Peyer's patch (tissue), 4 donors: ENCODE results near the gene ZDHHC22. TPM values are rescaled to one million over a fixed set of nuclear protein-coding genes. Genes with fewer than 3 reads are reported as not detected.
"Not testable (repeated sequence)": the region's sequence is repeated elsewhere in the genome, so short reads cannot be mapped to it uniquely, and the experiment has no call there.

Experiments used
- DNase-seq, 3 donors: peaks; one replicate each; pipeline ENCODE4 v3.0.0-alpha.2; 2017 to 2019
- H3K27ac ChIP-seq, 4 donors: fragments of 200-600 bp; sonication (generic); one replicate each; pipeline ENCODE4 v1.5.1; 2016 to 2019
- H3K27me3 ChIP-seq, 2 donors: fragments of 200-600 bp; sonication (generic); one replicate each; pipeline ENCODE4 v1.5.1; 2019
- H3K36me3 ChIP-seq, 3 donors: fragments of 200-600 bp; sonication (generic); one replicate each; pipeline ENCODE4 v1.5.1; 2016 to 2019
- H3K4me1 ChIP-seq, 4 donors: fragments of 200-600 bp; sonication (generic); one replicate each; pipeline ENCODE4 v1.5.1; 2016 to 2019
- H3K4me3 ChIP-seq, 4 donors: fragments of 200-600 bp; sonication (generic); 1 replicate in 3 of 4; 2 replicates in 1 of 4; pipeline ENCODE4 v1.5.1; 2016 to 2019; ENCODE audit warnings: mild to moderate bottlenecking in 1 of 4
- H3K9me3 ChIP-seq, 4 donors: fragments of 200-600 bp; sonication (generic); one replicate each; pipeline ENCODE4 v1.5.1; 2016 to 2019; ENCODE audit warnings: mild to moderate bottlenecking in 1 of 4
- CTCF ChIP-seq, 6 experiments: fragments of 450-650 bp in 4 of 6; fragments of 200-600 bp in 2 of 6; sonication (generic) in 1 of 6; IDR thresholded peaks; one replicate each; pipeline ENCODE4 v1.5.1; 2017 to 2019; ENCODE audit warnings: antibody characterized with exemption in 6 of 6, mild to moderate bottlenecking in 3 of 6, moderate library complexity in 1 of 6
- POLR2A ChIP-seq, 2 donors: fragments of 450-650 bp; IDR thresholded peaks; one replicate each; pipeline ENCODE4 v1.5.1; 2017; ENCODE audit warnings: antibody characterized with exemption in 2 of 2, mild to moderate bottlenecking in 2 of 2, moderate library complexity in 2 of 2
- total RNA-seq, 4 donors: library from RNA; depleted of rRNA; stranded (reverse); fragments of >200 nt; gene quantifications; one replicate each; pipeline ENCODE4 v1.1.0, GENCODE V29; 2016

The ZDHHC22 gene
- total RNA-seq, 4 donors from 2014 or later = 0.57 TPM; not detected in 3

- H3K9me3 ChIP-seq = no peaks in the 10 kb centered on the region
- TF ChIP-seq CTCF (IDR thresholded peaks at IDR 0.05) (no peak), POLR2A (IDR thresholded peaks at IDR 0.05) (no peak)
- no peak for DNase-seq
- H3K36me3 ChIP-seq = no peaks in the 10 kb centered on the region
- H3K27me3 ChIP-seq = no peaks in the 10 kb centered on the region
- H3K4me1 ChIP-seq = peaks cover 0 to 16% (median 7%) of the 10 kb centered on the region in 4 donors
- no peak overlapping the region for H3K27ac ChIP-seq
- no peak overlapping the region for H3K4me3 ChIP-seq
These were observed 37.1 kb upstream of the ZDHHC22 start for GRCh38 chr14:77178656-77179055.

- no peaks in the 10 kb centered on the region for H3K9me3 ChIP-seq
- no peaks in the 10 kb centered on the region for H3K27me3 ChIP-seq
- no peaks in the 10 kb centered on the region for H3K36me3 ChIP-seq
- H3K4me1 ChIP-seq = peaks cover 0 to 14% (median 6%) of the 10 kb centered on the region in 4 donors
- TF ChIP-seq POLR2A (IDR thresholded peaks at IDR 0.05) = no peak
- H3K4me3 ChIP-seq = no peak overlapping the region
- DNase-seq = no peak
- no peak overlapping the region for H3K27ac ChIP-seq
These were observed 36.1 kb upstream of the ZDHHC22 start for GRCh38 chr14:77177702-77178101.

GRCh38 chr14:77175843-77176242 lies 34.3 kb upstream of the ZDHHC22 start:
- H3K4me3 ChIP-seq = no peak overlapping the region
- no peak overlapping the region for H3K27ac ChIP-seq
- no peak for DNase-seq
- H3K36me3 ChIP-seq = no peaks in the 10 kb centered on the region
- no peaks in the 10 kb centered on the region for H3K27me3 ChIP-seq
- H3K4me1 ChIP-seq = no peaks in the 10 kb centered on the region
- H3K9me3 ChIP-seq = no peaks in the 10 kb centered on the region
- TF ChIP-seq POLR2A (IDR thresholded peaks at IDR 0.05) (no peak), CTCF (IDR thresholded peaks at IDR 0.05) (no peak)

- H3K36me3 ChIP-seq, H3K4me3 ChIP-seq, DNase-seq, H3K9me3 ChIP-seq, H3K27me3 ChIP-seq, H3K4me1 ChIP-seq, H3K27ac ChIP-seq: not testable (repeated sequence)
These were observed 32.5 kb upstream of the ZDHHC22 start for GRCh38 chr14:77173911-77174617.

- no peak for TF ChIP-seq POLR2A (IDR thresholded peaks at IDR 0.05)
- no peak for TF ChIP-seq CTCF (IDR thresholded peaks at IDR 0.05)
- Histone ChIP-seq H3K9me3 (peaks cover 0 to 9% (median 0%) of the 10 kb centered on the region in 4 donors), H3K4me1 (no peaks in the 10 kb centered on the region), H3K36me3 (no peaks in the 10 kb centered on the region), H3K4me3 (no peak overlapping the region), H3K27ac (no peak overlapping the region), H3K27me3 (no peaks in the 10 kb centered on the region)
- DNase-seq = no peak
These were observed 31.3 kb upstream of the ZDHHC22 start for GRCh38 chr14:77172916-77173315.

- no peaks in the 10 kb centered on the region for H3K4me1 ChIP-seq
- no peaks in the 10 kb centered on the region for H3K27me3 ChIP-seq
- no peak overlapping the region for H3K27ac ChIP-seq
- TF ChIP-seq CTCF (IDR thresholded peaks at IDR 0.05) = no peak
- no peak for TF ChIP-seq POLR2A (IDR thresholded peaks at IDR 0.05)
- H3K36me3 ChIP-seq = no peaks in the 10 kb centered on the region
- no peak overlapping the region for H3K4me3 ChIP-seq
- H3K9me3 ChIP-seq = peaks cover 0 to 9% (median 0%) of the 10 kb centered on the region in 4 donors
- no peak for DNase-seq
These were observed 28.5 kb upstream of the ZDHHC22 start for GRCh38 chr14:77170045-77170444.

- H3K4me3 ChIP-seq = no peak overlapping the region
- H3K9me3 ChIP-seq = no peaks in the 10 kb centered on the region
- no peak for TF ChIP-seq POLR2A (IDR thresholded peaks at IDR 0.05)
- no peak for TF ChIP-seq CTCF (IDR thresholded peaks at IDR 0.05)
- no peaks in the 10 kb centered on the region for H3K27me3 ChIP-seq
- no peaks in the 10 kb centered on the region for H3K36me3 ChIP-seq
- no peaks in the 10 kb centered on the region for H3K4me1 ChIP-seq
- no peak overlapping the region for H3K27ac ChIP-seq
- peak in 1 of 3 donors; percentile 13 for DNase-seq
These were observed 19.4 kb upstream of the ZDHHC22 start for GRCh38 chr14:77161011-77161410.
